ENCODE data around the gene CASP1. TPM values are rescaled to one million over a fixed set of nuclear protein-coding genes. Genes with fewer than 3 reads are reported as not detected.

Gene CASP1
- total RNA-seq, 2 experiments from 2014 or later: 0.99 TPM; not detected in 1

DNA sequence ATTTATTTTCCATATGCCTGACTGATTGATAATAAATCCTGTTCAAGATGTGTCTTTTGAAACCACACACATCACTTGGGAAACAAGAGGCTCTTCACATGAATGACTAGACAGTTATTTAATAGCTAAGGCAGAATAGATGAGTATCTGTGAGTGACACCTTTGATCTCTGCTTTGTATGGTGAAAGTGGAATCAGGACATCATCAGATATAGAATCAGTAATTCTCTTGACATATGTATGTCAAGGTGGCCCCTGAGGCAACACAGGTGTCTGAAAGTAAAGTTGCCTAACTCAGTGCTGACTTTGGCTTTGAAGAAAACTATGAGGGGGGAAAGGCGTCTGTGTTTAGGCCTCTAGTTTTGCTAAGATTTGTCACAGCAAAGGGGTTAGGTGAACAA, 55.1 kb downstream of the CASP1 start:
- Histone ChIP-seq H3K9me3 (ENCODE audit: low read length) (no peaks in the 10 kb centered on the region), H2AFZ (ENCODE audit: low read length) (no peak overlapping the region), H3K4me3 (ENCODE audit: low read depth, low read length, poor library complexity, severe bottlenecking) (no peak overlapping the region), H3K27ac (ENCODE audit: low read depth, low read length, poor library complexity, severe bottlenecking) (no peak overlapping the region), H3K4me2 (ENCODE audit: low read length) (no peak overlapping the region), H3K4me1 (ENCODE audit: insufficient read depth, low read length, poor library complexity, severe bottlenecking) (no peaks in the 10 kb centered on the region), H4K20me1 (ENCODE audit: insufficient read depth, low read length) (no peaks in the 10 kb centered on the region), H3K36me3 (ENCODE audit: insufficient read depth, low read length) (no peaks in the 10 kb centered on the region), H3K79me2 (ENCODE audit: insufficient read depth, low read depth, low read length) (no peaks in the 10 kb centered on the region), H3K9me2 (ENCODE audit: insufficient read depth, low read length) (no peaks in the 10 kb centered on the region)
- TF ChIP-seq, protein P1, sequence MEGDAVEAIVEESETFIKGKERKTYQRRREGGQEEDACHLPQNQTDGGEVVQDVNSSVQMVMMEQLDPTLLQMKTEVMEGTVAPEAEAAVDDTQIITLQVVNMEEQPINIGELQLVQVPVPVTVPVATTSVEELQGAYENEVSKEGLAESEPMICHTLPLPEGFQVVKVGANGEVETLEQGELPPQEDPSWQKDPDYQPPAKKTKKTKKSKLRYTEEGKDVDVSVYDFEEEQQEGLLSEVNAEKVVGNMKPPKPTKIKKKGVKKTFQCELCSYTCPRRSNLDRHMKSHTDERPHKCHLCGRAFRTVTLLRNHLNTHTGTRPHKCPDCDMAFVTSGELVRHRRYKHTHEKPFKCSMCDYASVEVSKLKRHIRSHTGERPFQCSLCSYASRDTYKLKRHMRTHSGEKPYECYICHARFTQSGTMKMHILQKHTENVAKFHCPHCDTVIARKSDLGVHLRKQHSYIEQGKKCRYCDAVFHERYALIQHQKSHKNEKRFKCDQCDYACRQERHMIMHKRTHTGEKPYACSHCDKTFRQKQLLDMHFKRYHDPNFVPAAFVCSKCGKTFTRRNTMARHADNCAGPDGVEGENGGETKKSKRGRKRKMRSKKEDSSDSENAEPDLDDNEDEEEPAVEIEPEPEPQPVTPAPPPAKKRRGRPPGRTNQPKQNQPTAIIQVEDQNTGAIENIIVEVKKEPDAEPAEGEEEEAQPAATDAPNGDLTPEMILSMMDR (conservative IDR thresholded peaks at IDR 0.05; ENCODE audit: low read length): no peak
- no peak for TF ChIP-seq EZH2phosphoT487 (IDR thresholded peaks at IDR 0.05; ENCODE audit: borderline replicate concordance, low read depth, low read length)
- intact Hi-C loops (cut with micrococcal nuclease; ENCODE audit: unreplicated experiment): no loop called here
- ChIA-PET CTCF (ENCODE audit: unreplicated experiment) (no interaction called here), POLR2A (no interaction called here)
- DNase-seq (ENCODE audit: low spot score): no peak
- no TSS peak for BruUV-seq (replicated peaks)

Other genes starting within 250 kb of the CASP1 start
- not detected in 2 replicates for gene CASP12, start 136.7 kb downstream of the CASP1 start, total RNA-seq (2014; rRNA removed; shearing (Covaris generic))
- gene CASP12, start 136.7 kb downstream of the CASP1 start, total RNA-seq (2022): not detected in 2 replicates
- 0.28 and 0.88 TPM in 2 replicates for gene CASP4, start 66.6 kb downstream of the CASP1 start, total RNA-seq (2014; rRNA removed; shearing (Covaris generic))
- 1.4 and 1.6 TPM in 2 replicates for gene CASP4, start 66.6 kb downstream of the CASP1 start, total RNA-seq (2022)
- not detected in 2 replicates for gene CASP5, start 12.0 kb downstream of the CASP1 start, total RNA-seq (2014; rRNA removed; shearing (Covaris generic))
- not detected in 2 replicates for gene CASP5, start 12.0 kb downstream of the CASP1 start, total RNA-seq (2022)
- gene CARD16, start 10.2 kb upstream of the CASP1 start, total RNA-seq (2014; rRNA removed; shearing (Covaris generic)): 0.44 and 1.4 TPM in 2 replicates
- 0.42 TPM in 1 of 2 replicates, not detected in the other for gene CARD16, start 10.2 kb upstream of the CASP1 start, total RNA-seq (2022)
- gene CARD18, start 104.6 kb upstream of the CASP1 start, total RNA-seq (2014; rRNA removed; shearing (Covaris generic)): not detected in 2 replicates
- gene CARD18, start 104.6 kb upstream of the CASP1 start, total RNA-seq (2022): not detected in 2 replicates